ENCODE data around the gene GOLM1. TPM values are rescaled to one million over a fixed set of nuclear protein-coding genes. Genes with fewer than 3 reads are reported as not detected.

The GOLM1 gene
- total and polyA plus RNA-seq, 9 of the 15 experiments (the other 6 are each of a cell fraction or from before 2014, with no cell fraction given), result 0.09 to 0.96 (median 0.40) TPM; not detected in 4

- CTCF ChIA-PET (ENCODE audit: low intra/inter-chr PET ratio), result no interaction called here
- Histone ChIP-seq H4K20me1 (replicated peaks; ENCODE audit: control insufficient read depth, insufficient read depth, low read length) (no peaks in the 10 kb centered on the region), H3K27ac (ENCODE audit: extremely low read depth, low read depth, low read length) (no peak overlapping the region; the same call in 2 of the 3 replicates), H3K9me1 (ENCODE audit: control insufficient read depth, insufficient read depth, low read length) (no peaks in the 10 kb centered on the region), H2AFZ (ENCODE audit: low read depth, low read length) (peak overlapping the region; percentile 33; the same call in 1 of the 2 replicates), H3K79me2 (ENCODE audit: control insufficient read depth, insufficient read depth, low read length) (no peaks in the 10 kb centered on the region), H3K4me2 (ENCODE audit: insufficient read depth, low read length) (peak overlapping the region; percentile 38; the same call in 1 of the 2 replicates), H3K36me3 (ENCODE audit: control insufficient read depth, insufficient read depth, low read length) (no peaks in the 10 kb centered on the region), H3K4me1 (replicated peaks in 1 of 2; ENCODE audit: control insufficient read depth in 2 of 2, insufficient read depth in 2 of 2, low read length in 2 of 2) (peaks cover 6 to 13% of the 10 kb centered on the region in 2 experiments; a peak in 3 of 5 replicates), H3K4me3 (no peak overlapping the region), H3K9ac (ENCODE audit: insufficient read depth in 1 of 2, low read depth in 2 of 2, low read length in 2 of 2) (no peak overlapping the region), H3K9me3 (replicated peaks; ENCODE audit: control insufficient read depth, insufficient read depth, low read depth, low read length) (no peaks in the 10 kb centered on the region; the same call in 1 of the 2 replicates), H3K27me3 (ENCODE audit: control insufficient read depth in 2 of 2, insufficient read depth in 2 of 2, low read length in 2 of 2) (no peaks in the 10 kb centered on the region)
- in situ Hi-C loops (cut with MboI) (no loop called here), intact Hi-C loops (cut with micrococcal nuclease) (no loop called here)
- DNase-seq (ENCODE audit: extremely low read depth in 1 of 4, low spot score in 3 of 4) (peak; percentile 59 to 65 (median 64)), ATAC-seq (peak; percentile 91), FAIRE-seq (peak; percentile 73)
- no peak for TF ChIP-seq TCF15 (CRISPR knock-in tag; IDR thresholded peaks at IDR 0.05)
- no peak for TF ChIP-seq RBM14 (IDR thresholded peaks at IDR 0.05; ENCODE audit: borderline replicate concordance, insufficient read depth, low read depth, low read length)
- peak; percentile 34; the same call in 1 of the 2 replicates for TF ChIP-seq PKNOX1 (IDR thresholded peaks at IDR 0.05)
- peak; percentile 40; the same call in 1 of the 2 replicates for TF ChIP-seq NCOR1 (IDR thresholded peaks at IDR 0.05)
- TF ChIP-seq PML (IDR thresholded peaks at IDR 0.05; ENCODE audit: low read length), result 0 out of 2 replicates have a peak, but pooled peaks have one; percentile 40
- peak; percentile 66 for TF ChIP-seq CBFA2T3 (IDR thresholded peaks at IDR 0.05)
- TF ChIP-seq TAL1 (IDR thresholded peaks at IDR 0.05), result peak; percentile 54; the same call in 1 of the 2 replicates
- no peak for TF ChIP-seq NUFIP1 (IDR thresholded peaks at IDR 0.05; ENCODE audit: partially characterized antibody)
- TF ChIP-seq TEAD4 (IDR thresholded peaks at IDR 0.05; ENCODE audit: low read length), result peak; percentile 69
- TF ChIP-seq TEAD4 (CRISPR knock-in tag; IDR thresholded peaks at IDR 0.05; ENCODE audit: borderline replicate concordance), result no peak
- peak; percentile 15; the same call in 1 of the 2 replicates for TF ChIP-seq NFIC (IDR thresholded peaks at IDR 0.05)
- peak; percentile 51 for TF ChIP-seq CBFA2T2 (conservative IDR thresholded peaks at IDR 0.05)
- peak; percentile 16; the same call in 1 of the 2 replicates for TF ChIP-seq ARID1B (IDR thresholded peaks at IDR 0.05)
- peak; percentile 76 for TF ChIP-seq RFX1 (IDR thresholded peaks at IDR 0.05)
- 0 out of 2 replicates have a peak, but pooled peaks have one; percentile 39 for TF ChIP-seq FOSL1 (tag; conservative IDR thresholded peaks at IDR 0.05)
- peak; percentile 30 for TF ChIP-seq NFYB (IDR thresholded peaks at IDR 0.05; ENCODE audit: extremely low read depth, insufficient read length)
- no TSS peak for BruUV-seq (replicated peaks)
- 3% methylated on average over 10 of the region's 11 CpGs for WGBS (ENCODE audit: insufficient coverage, low coverage, missing lambda C conversion rate)
- POLR2A ChIA-PET, result no interaction called here
Measured at GRCh38 chr9:86126998-86127972, 27.9 kb upstream of the GOLM1 start.

All from K562 (cell line).